GM12864 (cell line): ENCODE results near the gene LGR6.

Source experiments
- DNase-seq: peaks from one replicate; pipeline ENCODE4 v3.0.0-alpha.2; 2011; ENCODE audit warnings: low read depth
- H3K4me3 ChIP-seq: 2 replicates; pipeline ENCODE4 v1.5.1; 2011; ENCODE audit warnings: mild to moderate bottlenecking, low read depth, low read length, control low read depth
- CTCF ChIP-seq: IDR thresholded peaks from 2 replicates; pipeline ENCODE4 v1.5.1; 2011; ENCODE audit warnings: low read depth, mild to moderate bottlenecking, moderate library complexity, low read length, control low read depth, inconsistent platforms; ENCODE audit errors: missing control alignments

Gene LGR6

GRCh38 chr1:202215472-202216130 is 22.0 kb downstream of the LGR6 start:
- no peak overlapping the region for H3K4me3 ChIP-seq
- DNase-seq: no peak
- no peak for TF ChIP-seq CTCF

GRCh38 chr1:202216691-202217090 is 23.1 kb downstream of the LGR6 start:
- no peak for DNase-seq
- TF ChIP-seq CTCF: no peak
- H3K4me3 ChIP-seq: no peak overlapping the region

- TF ChIP-seq CTCF: no peak
- no peak overlapping the region for H3K4me3 ChIP-seq
- DNase-seq: no peak
Observed at GRCh38 chr1:202217516-202217915, 23.9 kb downstream of the LGR6 start.

- DNase-seq: no peak
- TF ChIP-seq CTCF: no peak
- no peak overlapping the region for H3K4me3 ChIP-seq
Observed at GRCh38 chr1:202217951-202218350, 24.4 kb downstream of the LGR6 start.

- H3K4me3 ChIP-seq: no peak overlapping the region
- DNase-seq: no peak
- no peak for TF ChIP-seq CTCF
Observed at GRCh38 chr1:202220733-202221132, 27.1 kb downstream of the LGR6 start.

- TF ChIP-seq CTCF: no peak
- DNase-seq: no peak
- H3K4me3 ChIP-seq: no peak overlapping the region
Observed at GRCh38 chr1:202221911-202222909, 28.6 kb downstream of the LGR6 start.
